A673 (cell line): ENCODE results near the gene EFCAB8. TPM values are rescaled to one million over a fixed set of nuclear protein-coding genes. Genes with fewer than 3 reads are reported as not detected.

ENCODE experiments used
- BruUV-seq: library from RNA; stranded (reverse); fragments of 400-500 nt; replicated peaks from 2 replicates; lab custom pipeline; 2021; lab: Mats Ljungman, UMichigan
- CTCF ChIA-PET: fragments of 300-600 bp; sonication (Branson Sonifier 250); formaldehyde crosslinking; loops from one replicate; lab custom pipeline; 2022; ENCODE audit warnings: antibody characterized with exemption; lab: Charles Lee
- POLR2A ChIA-PET: fragments of 300-600 bp; sonication (Branson Sonifier 250); formaldehyde crosslinking; loops from one replicate; lab custom pipeline; 2022; ENCODE audit warnings: antibody characterized with exemption; ENCODE audit not compliant: low non-redundant PET; lab: Charles Lee
- DNase-seq: peaks from one replicate; pipeline ENCODE4 v3.0.0-alpha.2; 2015; ENCODE audit warnings: low spot score
- H3K27ac ChIP-seq: fragments of 200-600 bp; sonication (generic); 2 replicates; pipeline ENCODE4 v1.5.1; 2016; ENCODE audit warnings: mixed run types, low read depth, mild to moderate bottlenecking, mixed read lengths, antibody characterized with exemption, low read length; ENCODE audit not compliant: poor library complexity, severe bottlenecking
- H3K27me3 ChIP-seq: fragments of 200-600 bp; sonication (generic); replicated peaks from 2 replicates; pipeline ENCODE4 v1.6.1; 2017; ENCODE audit warnings: mixed run types, low read depth, mild to moderate bottlenecking, mixed read lengths, antibody characterized with exemption, low read length; ENCODE audit not compliant: insufficient read depth, poor library complexity
- H3K36me3 ChIP-seq: fragments of 200-600 bp; sonication (generic); 2 replicates; pipeline ENCODE4 v1.6.1; 2016; ENCODE audit warnings: mixed run types, mild to moderate bottlenecking, mixed read lengths, antibody characterized with exemption, low read length; ENCODE audit not compliant: insufficient read depth, poor library complexity, severe bottlenecking
- H3K4me1 ChIP-seq: fragments of 200-600 bp; sonication (generic); 2 replicates; pipeline ENCODE4 v1.6.1; 2017; ENCODE audit warnings: mixed run types, mild to moderate bottlenecking, mixed read lengths, antibody characterized with exemption, low read length; ENCODE audit not compliant: insufficient read depth, poor library complexity, severe bottlenecking
- H3K4me3 ChIP-seq: fragments of 200-600 bp; sonication (generic); 2 replicates; pipeline ENCODE4 v1.5.1; 2016; ENCODE audit warnings: low read depth, mixed run types, mild to moderate bottlenecking, mixed read lengths, low read length; ENCODE audit not compliant: poor library complexity, severe bottlenecking
- H3K9me3 ChIP-seq: fragments of 200-600 bp; sonication (generic); 2 replicates; pipeline ENCODE4 v1.6.1; 2016; ENCODE audit warnings: mixed run types, low read depth, mild to moderate bottlenecking, mixed read lengths, antibody characterized with exemption, low read length; ENCODE audit not compliant: poor library complexity, severe bottlenecking
- CTCF ChIP-seq: fragments of 300-800, 200-600 bp; sonication (generic); conservative IDR thresholded peaks from 2 replicates; pipeline ENCODE4 v1.5.1; 2017; ENCODE audit warnings: low read depth, mild to moderate bottlenecking, antibody characterized with exemption, low read length, moderate library complexity, mixed read lengths
- EZH2 ChIP-seq: fragments of 200-600 bp; sonication (generic); IDR thresholded peaks from 2 replicates; pipeline ENCODE4 v1.6.1; 2017; ENCODE audit warnings: borderline replicate concordance, low read depth, mild to moderate bottlenecking, mixed read lengths, antibody characterized with exemption, low read length; ENCODE audit not compliant: poor library complexity, severe bottlenecking
- intact Hi-C: fragments of 100-400 bp; cut with micrococcal nuclease; formaldehyde crosslinking; loops from one replicate; pipeline ENCODE4 v1.10.0; 2022; ENCODE audit not compliant: unreplicated experiment
- total RNA-seq: library from RNA; stranded (reverse); gene quantifications from 2 replicates; pipeline ENCODE4 v1.2.3, GENCODE V29; 2021

EFCAB8 gene
- total RNA-seq, 1 experiment from 2014 or later, result not detected

GRCh38 chr20:32982617-32983458 is 124.1 kb downstream of the EFCAB8 start:
- H3K9me3 ChIP-seq, result no peaks in the 10 kb centered on the region
- H3K4me3 ChIP-seq, result no peak overlapping the region
- intact Hi-C loops, result no loop called here
- DNase-seq, result peak; percentile 7
- no peaks in the 10 kb centered on the region for H3K27me3 ChIP-seq
- CTCF ChIA-PET, result no interaction called here
- no peaks in the 10 kb centered on the region for H3K36me3 ChIP-seq
- BruUV-seq, result no TSS peak
- POLR2A ChIA-PET, result no interaction called here
- H3K4me1 ChIP-seq, result no peaks in the 10 kb centered on the region
- no peak overlapping the region for H3K27ac ChIP-seq
- TF ChIP-seq EZH2 (no peak), CTCF (no peak)

GRCh38 chr20:32983459-32984112 is 124.9 kb downstream of the EFCAB8 start:
- CTCF ChIA-PET, result no interaction called here
- POLR2A ChIA-PET, result no interaction called here
- Histone ChIP-seq H3K4me3 (no peak overlapping the region), H3K9me3 (no peaks in the 10 kb centered on the region), H3K36me3 (no peaks in the 10 kb centered on the region), H3K27ac (no peak overlapping the region), H3K27me3 (no peaks in the 10 kb centered on the region), H3K4me1 (no peaks in the 10 kb centered on the region)
- intact Hi-C loops, result no loop called here
- BruUV-seq, result no TSS peak
- TF ChIP-seq CTCF (no peak), EZH2 (no peak)
- no peak for DNase-seq

GRCh38 chr20:32984196-32984595 is 125.5 kb downstream of the EFCAB8 start:
- Histone ChIP-seq H3K27ac (no peak overlapping the region), H3K9me3 (no peaks in the 10 kb centered on the region), H3K36me3 (no peaks in the 10 kb centered on the region), H3K27me3 (no peaks in the 10 kb centered on the region), H3K4me1 (no peaks in the 10 kb centered on the region), H3K4me3 (no peak overlapping the region)
- no peak for TF ChIP-seq EZH2
- no peak for TF ChIP-seq CTCF
- no TSS peak for BruUV-seq
- peak; percentile 21 for DNase-seq
- intact Hi-C loops, result no loop called here
- CTCF ChIA-PET, result no interaction called here
- POLR2A ChIA-PET, result no interaction called here
